Left lung (tissue), 10 donors: Measurements from ENCODE around the gene CDK7. TPM values are rescaled to one million over a fixed set of nuclear protein-coding genes. Genes with fewer than 3 reads are reported as not detected.
"Not testable (repeated sequence)": the region's sequence is repeated elsewhere in the genome, so short reads cannot be mapped to it uniquely, and the experiment has no call there.

Source experiments
- ATAC-seq: fragments of 200-7000 bp; cut with Tn5 transposase; one replicate; pipeline ENCODE4 v1.9.1; 2020; ENCODE audit warnings: moderate library complexity
- DNase-seq, 4 donors: peaks; one replicate each; pipeline ENCODE4 v3.0.0-alpha.2; 2013 to 2020
- H3K27ac ChIP-seq, 2 donors: fragments of 200-600 bp; sonication (generic) in 1 of 2; one replicate each; pipeline versions ENCODE4 v1.5.0 to v1.8.0; 2020 to 2021
- H3K27me3 ChIP-seq, 2 donors: fragments of 200-600 bp; sonication (generic) in 1 of 2; one replicate each; pipeline versions ENCODE4 v1.5.0 to v1.8.0; 2020 to 2021
- H3K36me3 ChIP-seq, 2 donors: fragments of 200-600 bp; sonication (generic) in 1 of 2; one replicate each; pipeline versions ENCODE4 v1.5.0 to v1.8.0; 2020 to 2021
- H3K4me1 ChIP-seq, 2 donors: fragments of 200-600 bp; one replicate each; pipeline ENCODE4 v1.8.0; 2021
- H3K4me3 ChIP-seq, 2 donors: fragments of 200-600 bp; sonication (generic) in 1 of 2; one replicate each; pipeline versions ENCODE4 v1.5.0 to v1.8.0; 2020 to 2021; ENCODE audit warnings: mild to moderate bottlenecking in 1 of 2
- H3K9me3 ChIP-seq, 2 donors: fragments of 200-600 bp; sonication (generic) in 1 of 2; one replicate each; pipeline versions ENCODE4 v1.5.0 to v1.8.0; 2020 to 2021
- CTCF ChIP-seq, 2 donors: fragments of 200-600 bp; sonication (generic) in 1 of 2; IDR thresholded peaks; one replicate each; pipeline versions ENCODE4 v1.5.0 to v1.8.0; 2021; ENCODE audit warnings: antibody characterized with exemption in 2 of 2
- intact Hi-C, 2 donors: fragments of 100-400 bp; cut with DNase I; formaldehyde crosslinking; loops; one replicate each; pipeline versions ENCODE4 v1.11.2 to v1.14.2; 2022
- polyA plus RNA-seq, 6 donors: library from polyadenylated mRNA; unstranded; fragments of 120-200 nt; gene quantifications; one replicate each; pipeline ENCODE4 v1.2.1, GENCODE V29; 2013; ENCODE audit not compliant: insufficient read length in 6 of 6
- total RNA-seq, 2 donors: library from RNA; stranded (reverse); fragmentation: NEBNext Ultra II Directional; extraction: Animal tissue kit (Norgen Biotek cat#: 25700); gene quantifications; one replicate each; pipeline ENCODE4 v1.2.1, GENCODE V29; 2021
- donor health status: DM: no; HTN: yes; CAD: no.
- donor health status: DM: no; HTN: no; CAD: no.

The CDK7 gene
- total and polyA plus RNA-seq, 8 donors: 15.9 to 38.0 (median 32.2) TPM

GRCh38 chr5:69212022-69212421, 22.7 kb upstream of the CDK7 start:
- Histone ChIP-seq H3K4me3 (no peak overlapping the region), H3K27ac (no peak overlapping the region), H3K9me3 (no peaks in the 10 kb centered on the region), H3K36me3 (no peaks in the 10 kb centered on the region), H3K4me1 (peaks cover 0 to 3% of the 10 kb centered on the region in 2 donors), H3K27me3 (no peaks in the 10 kb centered on the region)
- DNase-seq: no peak
- ATAC-seq: no peak
- intact Hi-C loops: no loop called here
- TF ChIP-seq CTCF (IDR thresholded peaks at IDR 0.05): no peak

DNA sequence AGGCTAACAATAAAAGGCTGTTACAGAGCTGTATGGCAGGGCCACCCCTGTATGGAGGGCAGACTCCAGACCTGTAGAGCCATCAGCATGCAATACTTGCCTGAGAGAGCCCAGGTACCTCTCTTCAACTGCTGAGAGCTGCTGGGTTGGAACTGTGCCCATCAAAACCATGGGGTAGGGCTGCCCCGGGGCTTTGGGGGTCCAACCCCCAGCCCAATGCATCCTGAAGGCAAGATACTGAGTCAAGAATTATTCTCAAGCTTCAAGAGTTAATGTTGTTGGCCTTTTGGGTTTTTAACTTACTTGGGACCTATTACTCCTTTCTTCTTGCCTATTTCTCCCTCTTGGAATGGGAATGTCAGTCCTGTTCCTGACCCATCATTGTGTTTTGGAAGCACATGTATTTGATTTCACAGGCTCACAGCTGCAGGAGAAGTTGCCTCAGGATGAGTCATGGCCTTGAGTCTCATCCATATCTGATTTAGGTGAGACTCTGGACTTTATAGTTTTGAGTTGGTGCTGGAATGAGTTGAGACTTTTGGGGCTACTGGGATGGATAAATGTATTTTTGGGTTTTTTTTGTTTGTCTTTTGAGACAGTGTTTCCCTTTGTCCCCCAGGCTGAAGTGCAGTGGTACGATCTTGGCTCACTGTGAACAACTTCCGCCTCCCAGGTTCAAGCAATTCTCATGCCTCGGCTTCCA, 21.0 kb upstream of the CDK7 start:
- ATAC-seq: no peak
- DNase-seq: no peak
- no peak overlapping the region for H3K27ac ChIP-seq
- no peaks in the 10 kb centered on the region for H3K36me3 ChIP-seq
- TF ChIP-seq CTCF (IDR thresholded peaks at IDR 0.05): no peak
- no peaks in the 10 kb centered on the region for H3K27me3 ChIP-seq
- intact Hi-C loops: no loop called here
- H3K9me3 ChIP-seq: no peaks in the 10 kb centered on the region
- no peak overlapping the region for H3K4me3 ChIP-seq
- H3K4me1 ChIP-seq: peaks cover under 1 to 8% of the 10 kb centered on the region in 2 donors

GRCh38 chr5:69217151-69217511, 17.6 kb upstream of the CDK7 start:
- Histone ChIP-seq H3K36me3 (no peaks in the 10 kb centered on the region), H3K27me3 (no peaks in the 10 kb centered on the region), H3K27ac (peak overlapping the region in 1 of 2 donors; percentile 93), H3K4me1 (peaks cover 4 to 16% of the 10 kb centered on the region in 2 donors), H3K9me3 (no peaks in the 10 kb centered on the region), H3K4me3 (peak overlapping the region; percentile 89 to 97)
- TF ChIP-seq CTCF (IDR thresholded peaks at IDR 0.05): no peak
- intact Hi-C loops: no loop called here
- ATAC-seq (no peak), DNase-seq (no peak)

DNA sequence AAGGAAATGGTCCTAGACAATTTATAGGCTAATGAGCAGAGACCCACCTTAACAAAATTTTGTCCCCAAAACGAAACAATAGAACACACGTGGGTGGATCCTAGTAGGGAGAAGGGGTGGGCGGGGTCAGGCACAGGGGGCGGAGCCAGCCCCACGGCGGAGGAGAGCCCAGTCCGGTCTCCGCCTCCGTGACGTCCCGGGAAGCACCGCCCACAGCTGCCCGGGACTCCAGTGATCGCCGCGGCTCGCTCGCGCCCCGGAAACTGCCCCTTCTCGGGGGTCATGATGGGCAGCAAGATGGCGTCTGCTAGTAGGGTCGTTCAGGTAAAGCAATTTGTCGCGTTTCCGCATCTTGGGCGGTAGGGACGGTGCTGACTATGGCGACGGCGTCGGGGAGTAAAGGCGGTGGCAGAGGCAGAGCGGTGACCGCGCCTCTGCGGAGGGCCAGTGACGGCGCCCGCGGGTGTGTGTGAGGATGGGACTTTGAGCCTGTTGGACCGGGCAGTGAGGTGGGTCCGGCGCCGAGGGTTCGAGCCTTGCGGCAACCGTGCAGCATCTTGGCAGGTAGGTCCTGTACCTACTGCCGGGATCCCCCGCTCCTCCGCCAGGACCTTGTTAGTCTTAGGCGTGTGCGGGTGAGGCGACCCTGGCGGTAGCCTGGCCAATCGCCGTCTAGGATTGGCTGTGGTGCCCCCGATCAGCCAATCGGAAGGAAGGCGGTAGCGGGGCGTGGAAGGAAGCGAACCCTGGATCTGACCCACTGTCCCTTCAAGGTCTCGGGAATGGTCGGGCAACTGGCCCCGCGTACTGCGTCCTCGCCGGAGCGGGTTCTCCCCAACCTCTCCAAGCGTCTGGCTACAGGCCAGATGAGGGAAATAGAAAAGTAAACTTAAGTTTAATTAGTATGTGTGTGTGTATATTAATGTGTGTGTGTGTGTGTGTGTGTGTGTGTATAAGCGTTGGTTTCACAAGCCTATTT, 16.8 kb upstream of the CDK7 start:
- Histone ChIP-seq H3K4me1 (peaks cover 4 to 16% of the 10 kb centered on the region in 2 donors), H3K27me3 (no peaks in the 10 kb centered on the region), H3K36me3 (no peaks in the 10 kb centered on the region), H3K4me3 (peak overlapping the region; percentile 89 to 97), H3K9me3 (no peaks in the 10 kb centered on the region), H3K27ac (peak overlapping the region; percentile 92 to 93)
- peak; percentile 98 for ATAC-seq
- peak; percentile 16 to 46 for TF ChIP-seq CTCF (IDR thresholded peaks at IDR 0.05)
- peak; percentile 92 to 100 (median 98) for DNase-seq
- intact Hi-C loops: no loop called here

DNA sequence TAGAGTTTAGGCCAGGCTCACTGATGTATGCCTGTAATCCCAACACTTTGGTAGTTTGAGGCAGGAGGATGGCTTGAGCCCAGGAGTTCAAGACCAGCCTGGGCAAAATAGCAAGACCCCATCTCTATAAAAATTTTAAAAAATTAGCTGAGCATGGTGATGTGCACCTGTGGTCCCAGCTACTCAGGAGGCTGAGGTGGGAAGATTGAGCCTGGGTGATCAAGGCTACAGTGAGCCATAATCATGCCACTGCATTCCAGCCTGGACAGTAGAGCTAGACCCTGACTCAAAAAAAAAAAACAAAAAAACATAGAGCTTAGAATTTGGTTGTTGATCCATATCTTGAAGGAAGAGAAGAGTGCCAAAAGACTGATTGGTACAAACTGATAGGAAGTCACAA, 14.7 kb upstream of the CDK7 start:
- no peak overlapping the region for H3K27ac ChIP-seq
- H3K36me3 ChIP-seq: peaks cover 0 to 4% of the 10 kb centered on the region in 2 donors
- DNase-seq: no peak
- no peaks in the 10 kb centered on the region for H3K9me3 ChIP-seq
- peaks cover 4 to 16% of the 10 kb centered on the region in 2 donors for H3K4me1 ChIP-seq
- H3K4me3 ChIP-seq: no peak overlapping the region
- no peak for TF ChIP-seq CTCF (IDR thresholded peaks at IDR 0.05)
- no peaks in the 10 kb centered on the region for H3K27me3 ChIP-seq
- ATAC-seq: no peak
- intact Hi-C loops: no loop called here

- DNase-seq, intact Hi-C loops, H3K27ac ChIP-seq, ATAC-seq, H3K27me3 ChIP-seq, H3K36me3 ChIP-seq, H3K9me3 ChIP-seq, H3K4me3 ChIP-seq: not testable (repeated sequence)
- H3K4me1 ChIP-seq: peaks cover 4 to 16% of the 10 kb centered on the region in 2 donors
Measured at GRCh38 chr5:69220371-69220770, 14.3 kb upstream of the CDK7 start.

- H3K27me3 ChIP-seq, intact Hi-C loops, H3K36me3 ChIP-seq, H3K9me3 ChIP-seq, H3K4me3 ChIP-seq, ATAC-seq: not testable (repeated sequence)
- Histone ChIP-seq H3K4me1 (peaks cover 4 to 16% of the 10 kb centered on the region in 2 donors), H3K27ac (peak overlapping the region in 1 of 2 donors; percentile 42)
- peak in 1 of 4 donors; percentile 9 for DNase-seq
Measured at GRCh38 chr5:69220833-69221232, 13.9 kb upstream of the CDK7 start.
